ENCODE measurements around the gene NPIPB5.
"Not testable (repeated sequence)": the region's sequence is repeated elsewhere in the genome, so short reads cannot be mapped to it uniquely, and the experiment has no call there.

NPIPB5 gene

GRCh38 chr16:22510591-22510990 is at the start of gene NPIPB5:
Gene NPIPB5, plus strand, starts transcription at chr16:22510891. Its CDS starts 2,911 bp downstream, at chr16:22513802.
- not testable (repeated sequence) for DNase-seq

GRCh38 chr16:22468846-22469245 is 41.8 kb upstream of the NPIPB5 start:
- DNase-seq: not testable (repeated sequence)

GRCh38 chr16:22537996-22538395 is 27.3 kb downstream of the NPIPB5 start:
- not testable (repeated sequence) for DNase-seq

GRCh38 chr16:22544809-22545208 is 34.1 kb downstream of the NPIPB5 start:
- DNase-seq: not testable (repeated sequence)

GRCh38 chr16:22546630-22547029 is 35.9 kb downstream of the NPIPB5 start:
- not testable (repeated sequence) for DNase-seq

- DNase-seq: not testable (repeated sequence)
Observed at GRCh38 chr16:22547170-22547765, 36.6 kb downstream of the NPIPB5 start.

- not testable (repeated sequence) for DNase-seq
Observed at GRCh38 chr16:22549853-22550252, 39.2 kb downstream of the NPIPB5 start.

GRCh38 chr16:22551143-22551542 is 40.5 kb downstream of the NPIPB5 start:
- DNase-seq: not testable (repeated sequence)

GRCh38 chr16:22551651-22552050 is 41.0 kb downstream of the NPIPB5 start:
- DNase-seq: not testable (repeated sequence)

- DNase-seq: not testable (repeated sequence)
Observed at GRCh38 chr16:22556759-22557158, 46.1 kb downstream of the NPIPB5 start.

Data from activated CD4-positive, CD25-positive, alpha-beta regulatory T cell (primary cell).